Coronary artery (tissue), 2 donors: ENCODE data around the gene INPPL1.
A peak's percentile ranks its signal among the peaks of the same experiment; 100 is the strongest.

Source experiments
- DNase-seq: peaks from one replicate; pipeline ENCODE4 v3.0.0-alpha.2; 2017; ENCODE audit warnings: low spot score
- H3K27ac ChIP-seq, 2 donors: fragments of 200-600 bp; sonication (generic); one replicate each; pipeline ENCODE4 v1.5.1; 2016 to 2019
- H3K4me3 ChIP-seq: fragments of 200-600 bp; sonication (generic); 2 replicates; pipeline ENCODE4 v1.5.1; 2016; ENCODE audit warnings: mild to moderate bottlenecking, moderate library complexity
- TF ChIP-seq, protein P1 (sequence below): fragments of 200-600 bp; sonication (generic); IDR thresholded peaks from one replicate; pipeline ENCODE4 v1.5.1; 2019; ENCODE audit warnings: antibody characterized with exemption

The INPPL1 gene

DNA sequence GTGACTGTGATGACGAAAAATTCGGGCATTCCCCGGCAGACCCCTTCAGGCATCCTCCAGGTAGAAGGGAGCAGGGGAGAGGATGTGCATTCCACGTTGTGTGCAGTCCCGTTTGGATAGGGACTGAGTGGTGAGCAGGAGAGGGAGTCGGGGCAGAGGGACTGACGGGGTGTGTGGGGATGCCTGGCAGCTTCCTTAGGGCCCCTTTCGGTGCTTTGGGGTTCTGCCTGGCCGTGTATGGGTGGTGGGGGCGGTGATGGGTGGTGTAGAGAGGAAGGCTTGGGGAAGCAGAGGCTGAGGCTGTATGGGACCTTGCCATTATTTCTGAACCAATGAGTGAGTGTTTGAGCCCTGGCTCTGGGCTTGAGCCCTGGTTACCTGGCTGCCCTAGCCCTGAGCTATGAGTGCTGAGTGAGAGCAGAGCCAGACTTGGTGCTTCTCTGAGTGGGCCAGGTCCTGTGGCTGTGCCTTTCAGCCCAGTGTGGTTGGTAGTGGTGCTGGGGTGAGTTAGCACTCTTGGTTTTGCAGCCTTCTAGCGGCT is 914 bp downstream of the INPPL1 start:
- DNase-seq: no peak
- TF ChIP-seq, protein P1, sequence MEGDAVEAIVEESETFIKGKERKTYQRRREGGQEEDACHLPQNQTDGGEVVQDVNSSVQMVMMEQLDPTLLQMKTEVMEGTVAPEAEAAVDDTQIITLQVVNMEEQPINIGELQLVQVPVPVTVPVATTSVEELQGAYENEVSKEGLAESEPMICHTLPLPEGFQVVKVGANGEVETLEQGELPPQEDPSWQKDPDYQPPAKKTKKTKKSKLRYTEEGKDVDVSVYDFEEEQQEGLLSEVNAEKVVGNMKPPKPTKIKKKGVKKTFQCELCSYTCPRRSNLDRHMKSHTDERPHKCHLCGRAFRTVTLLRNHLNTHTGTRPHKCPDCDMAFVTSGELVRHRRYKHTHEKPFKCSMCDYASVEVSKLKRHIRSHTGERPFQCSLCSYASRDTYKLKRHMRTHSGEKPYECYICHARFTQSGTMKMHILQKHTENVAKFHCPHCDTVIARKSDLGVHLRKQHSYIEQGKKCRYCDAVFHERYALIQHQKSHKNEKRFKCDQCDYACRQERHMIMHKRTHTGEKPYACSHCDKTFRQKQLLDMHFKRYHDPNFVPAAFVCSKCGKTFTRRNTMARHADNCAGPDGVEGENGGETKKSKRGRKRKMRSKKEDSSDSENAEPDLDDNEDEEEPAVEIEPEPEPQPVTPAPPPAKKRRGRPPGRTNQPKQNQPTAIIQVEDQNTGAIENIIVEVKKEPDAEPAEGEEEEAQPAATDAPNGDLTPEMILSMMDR: no peak
- peak overlapping the region; percentile 92 to 95 for H3K27ac ChIP-seq
- peak overlapping the region; percentile 77 for H3K4me3 ChIP-seq

DNA sequence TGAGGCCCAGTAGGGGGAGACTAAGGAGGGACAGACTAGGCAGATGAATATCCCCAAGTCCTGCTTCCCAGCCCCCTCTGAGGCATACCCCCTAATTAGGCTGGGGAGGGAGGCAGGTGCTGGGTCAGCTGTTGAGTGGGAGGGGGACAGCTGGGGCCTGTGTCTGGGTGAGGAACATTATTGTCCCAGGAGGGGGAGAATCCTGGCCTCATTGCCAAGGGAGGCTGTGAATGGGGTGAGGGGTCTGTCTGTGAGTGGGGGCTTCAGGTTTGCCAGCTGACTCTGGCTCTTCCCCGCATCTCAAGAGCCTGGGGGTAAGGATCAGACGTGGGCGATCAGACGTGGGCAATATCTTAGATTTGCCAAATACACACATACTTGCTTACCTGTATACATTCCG is 2.1 kb downstream of the INPPL1 start:
- TF ChIP-seq, protein P1: no peak
- Histone ChIP-seq H3K4me3 (no peak overlapping the region), H3K27ac (no peak overlapping the region)
- peak; percentile 62 for DNase-seq

DNA sequence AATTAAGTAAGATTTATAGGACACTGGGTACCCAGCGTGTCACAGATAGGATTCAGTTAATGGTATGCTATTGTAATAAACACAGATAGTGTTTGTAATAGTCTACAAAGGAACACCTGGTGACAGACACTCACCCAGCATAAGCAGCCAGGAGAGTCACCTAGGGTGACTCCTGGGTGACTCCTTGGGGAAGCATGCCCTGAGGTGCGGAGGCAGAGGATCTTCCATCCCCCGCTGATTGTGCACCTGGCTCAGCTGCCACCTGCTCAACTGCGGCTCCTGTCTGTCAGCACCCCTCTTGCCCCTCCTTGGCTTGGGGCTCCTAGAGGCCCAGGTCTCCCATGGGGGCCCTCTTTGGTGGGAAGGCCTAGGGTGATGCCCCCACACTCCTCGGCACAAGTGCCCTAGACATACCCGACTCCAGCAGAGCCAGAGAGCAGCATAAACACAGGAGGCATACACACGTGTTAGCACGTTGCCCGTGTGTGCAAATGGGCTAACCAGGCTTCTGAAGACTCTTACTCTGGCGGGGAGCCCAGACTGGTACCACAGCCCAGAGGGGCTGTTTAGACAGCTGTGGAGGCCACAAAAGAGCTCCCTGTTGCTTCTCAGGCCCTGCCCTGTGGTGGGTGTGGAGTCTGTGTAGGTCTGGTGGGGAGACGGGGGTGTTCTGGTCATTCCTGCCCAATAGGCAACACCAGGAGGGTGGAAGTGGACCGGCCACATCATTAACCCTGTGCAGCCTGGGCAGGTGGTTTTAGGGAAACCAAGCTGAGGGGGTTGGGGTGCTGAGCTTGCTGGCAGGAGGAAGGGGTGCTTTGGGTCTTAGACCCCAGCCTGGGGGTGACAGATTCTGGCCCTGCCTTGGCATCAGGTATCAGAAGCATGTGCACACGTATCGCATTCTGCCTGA is 3.0 kb downstream of the INPPL1 start:
- no peak overlapping the region for H3K4me3 ChIP-seq
- H3K27ac ChIP-seq: no peak overlapping the region
- DNase-seq: peak; percentile 64
- TF ChIP-seq, protein P1: no peak

DNA sequence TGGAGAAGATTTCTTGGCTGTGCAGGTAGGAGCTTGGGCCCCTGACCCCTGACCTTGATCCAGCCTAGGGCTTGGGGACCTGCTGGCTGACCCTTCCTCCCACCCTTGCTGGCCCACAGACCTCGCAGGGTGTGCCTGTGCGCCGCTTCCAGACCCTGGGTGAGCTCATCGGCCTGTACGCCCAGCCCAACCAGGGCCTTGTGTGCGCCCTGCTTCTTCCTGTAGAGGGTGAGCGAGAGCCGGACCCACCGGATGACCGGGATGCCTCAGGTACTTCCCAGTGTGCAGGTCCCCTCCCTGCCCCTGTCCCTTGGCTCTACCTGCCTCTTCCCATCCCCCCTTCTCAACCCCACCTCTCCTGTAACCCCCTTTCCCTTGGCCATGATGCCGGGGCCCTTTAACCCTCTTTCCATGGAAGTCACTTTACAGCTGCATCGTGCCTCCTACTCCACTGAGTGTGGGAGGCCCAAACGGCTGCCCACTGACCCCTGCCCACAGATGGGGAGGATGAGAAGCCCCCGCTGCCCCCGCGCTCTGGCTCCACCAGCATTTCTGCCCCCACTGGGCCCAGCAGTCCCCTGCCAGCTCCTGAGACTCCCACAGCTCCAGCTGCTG is 3.8 kb downstream of the INPPL1 start:
- TF ChIP-seq, protein P1: no peak
- peak; percentile 65 for DNase-seq
- H3K27ac ChIP-seq: no peak overlapping the region

DNA sequence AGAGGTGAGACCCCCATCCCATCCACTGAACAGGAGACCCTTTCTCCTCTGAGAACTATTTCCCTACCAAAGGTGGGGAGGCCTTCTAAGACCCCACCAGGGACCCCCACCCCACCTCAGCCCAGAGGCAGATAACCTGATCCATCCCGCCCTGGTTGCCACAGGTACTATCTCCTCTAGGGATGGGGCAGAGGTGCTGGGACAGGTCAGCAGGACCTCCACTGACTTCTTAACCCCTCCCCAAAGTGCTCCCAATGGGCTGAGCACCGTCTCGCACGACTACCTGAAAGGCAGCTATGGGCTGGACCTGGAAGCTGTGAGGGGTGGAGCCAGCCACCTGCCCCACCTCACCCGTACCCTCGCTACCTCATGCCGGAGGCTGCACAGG is 4.3 kb downstream of the INPPL1 start:
- H3K27ac ChIP-seq: no peak overlapping the region
- no peak for DNase-seq
- no peak overlapping the region for H3K4me3 ChIP-seq
- TF ChIP-seq, protein P1: no peak

More for the DNA sequence above, 3.8 kb downstream of the INPPL1 start:
- no peak overlapping the region for H3K4me3 ChIP-seq

DNA sequence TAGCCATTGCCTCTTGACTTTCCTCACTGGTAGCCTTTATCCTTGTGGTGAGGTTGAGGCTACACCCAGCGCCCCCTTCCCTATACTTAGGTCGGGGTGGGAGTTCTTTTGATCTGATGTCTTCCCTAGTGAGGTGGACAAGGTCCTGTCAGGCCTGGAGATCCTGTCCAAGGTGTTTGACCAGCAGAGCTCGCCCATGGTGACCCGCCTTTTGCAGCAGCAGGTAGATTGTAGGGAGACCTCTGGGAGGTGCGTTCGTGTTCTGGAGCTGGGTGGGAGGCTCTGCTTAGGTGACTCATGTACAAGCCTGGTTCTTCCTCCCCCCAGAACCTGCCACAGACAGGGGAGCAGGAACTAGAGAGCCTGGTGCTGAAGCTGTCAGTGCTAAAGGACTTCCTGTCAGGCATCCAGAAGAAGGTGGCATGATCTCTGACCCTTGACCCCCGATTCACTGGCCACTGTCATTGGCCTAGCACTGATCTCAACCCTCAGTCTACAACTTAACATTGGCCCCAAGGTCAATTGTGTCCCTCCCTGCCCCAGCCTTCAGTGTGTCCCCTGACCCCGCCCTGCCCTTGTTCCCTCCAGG is 4.9 kb downstream of the INPPL1 start:
- DNase-seq: peak; percentile 64
- TF ChIP-seq, protein P1: no peak
- Histone ChIP-seq H3K4me3 (no peak overlapping the region), H3K27ac (no peak overlapping the region)
